ENCODE data around the gene F5. TPM values are rescaled to one million over a fixed set of nuclear protein-coding genes. Genes with fewer than 3 reads are reported as not detected.

F5 gene
- total and polyA plus RNA-seq, 2 donors, result 1.1 to 4.5 TPM

Small RNAs within 50 kb of the gene (small RNA-seq; reads per million reads assigned to genes)
- not detected for gene AL021068.2

Other genes with a start within 250 kb of the F5 start
- gene NME7, start 218.7 kb downstream of the F5 start, total RNA-seq, result 22.8 TPM
- 24.4 TPM for gene NME7, start 218.7 kb downstream of the F5 start, polyA plus RNA-seq
- gene BLZF1, start 218.3 kb downstream of the F5 start, total RNA-seq, result 55.5 TPM
- 16.7 TPM for gene BLZF1, start 218.3 kb downstream of the F5 start, polyA plus RNA-seq
- gene CCDC181, start 159.0 kb downstream of the F5 start, total RNA-seq, result 2.0 TPM
- 0.24 TPM for gene CCDC181, start 159.0 kb downstream of the F5 start, polyA plus RNA-seq
- 24.2 TPM for gene SLC19A2, start 100.5 kb downstream of the F5 start, total RNA-seq
- gene SLC19A2, start 100.5 kb downstream of the F5 start, polyA plus RNA-seq, result 23.6 TPM
- 13.1 TPM for gene SELP, start 43.6 kb upstream of the F5 start, total RNA-seq
- gene SELP, start 43.6 kb upstream of the F5 start, polyA plus RNA-seq, result 7.5 TPM
- 5.1 TPM for gene SELL, start 125.1 kb upstream of the F5 start, total RNA-seq
- 2.2 TPM for gene SELL, start 125.1 kb upstream of the F5 start, polyA plus RNA-seq
- gene SELE, start 147.6 kb upstream of the F5 start, total RNA-seq, result 6.6 TPM
- gene SELE, start 147.6 kb upstream of the F5 start, polyA plus RNA-seq, result 5.8 TPM
- 14.8 TPM for gene METTL18, start 208.4 kb upstream of the F5 start, total RNA-seq
- 7.2 TPM for gene METTL18, start 208.4 kb upstream of the F5 start, polyA plus RNA-seq